ENCODE measurements around the gene MECP2.

Gene MECP2

DNA sequence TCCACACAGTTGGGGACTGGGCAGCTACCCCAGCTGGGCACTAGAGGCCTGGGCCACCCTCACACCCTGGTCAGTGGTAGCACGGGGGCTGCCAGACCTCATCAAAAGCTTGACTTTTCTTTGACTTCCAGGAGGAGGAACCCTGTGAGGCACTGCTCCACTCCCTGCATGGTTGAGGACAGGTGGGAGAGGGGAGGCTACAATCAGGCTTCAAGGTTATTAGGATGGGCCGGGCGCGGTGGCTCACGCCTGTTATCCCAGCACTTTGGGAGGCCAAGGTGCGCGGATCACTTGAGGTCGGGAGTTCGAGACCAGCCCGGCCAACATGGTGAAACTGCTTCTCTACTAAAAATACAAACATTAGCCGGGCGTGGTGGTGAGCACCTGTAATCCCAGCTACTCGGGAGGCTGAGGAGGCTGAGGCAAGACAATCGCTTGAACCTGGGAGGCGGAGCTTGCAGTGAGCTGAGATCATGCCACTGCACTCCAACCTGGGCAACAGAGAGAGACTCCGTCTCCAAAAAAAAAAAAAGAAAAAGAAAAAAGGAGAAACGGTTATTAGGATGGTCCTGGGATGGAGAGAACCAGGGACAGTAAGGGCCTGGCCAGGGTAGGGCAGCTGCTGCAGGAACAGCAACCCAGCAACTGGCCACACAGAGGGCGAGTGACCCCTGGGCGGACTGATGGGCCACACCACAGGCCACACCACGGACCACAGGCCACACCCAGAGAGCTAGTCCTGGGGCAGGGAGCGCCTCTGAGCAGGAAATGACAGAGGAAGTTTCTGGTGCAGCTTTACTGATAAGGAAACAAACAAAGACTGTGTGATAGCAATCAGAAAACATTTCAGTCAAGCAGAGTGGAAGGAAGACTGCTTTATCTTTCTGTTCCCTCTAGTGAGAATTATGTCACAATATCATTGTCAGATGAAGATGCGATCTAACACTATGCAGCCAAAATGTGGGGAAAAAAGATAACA is 26.0 kb upstream of the MECP2 start:
- Mint-ChIP-seq H3K9me3 (peaks cover 0 to 3% of the 10 kb centered on the region in 2 donors), H3K36me3 (no peaks in the 10 kb centered on the region), H3K27me3 (no peaks in the 10 kb centered on the region), H3K4me1 (peaks cover 5 to 15% of the 10 kb centered on the region in 2 donors), H3K27ac (no peak overlapping the region), H3K4me3 (peak overlapping the region in 1 of 2 donors; percentile 37)
- ATAC-seq (replicated peaks): peak; percentile 64 to 67
- DNase-seq: no peak

DNA sequence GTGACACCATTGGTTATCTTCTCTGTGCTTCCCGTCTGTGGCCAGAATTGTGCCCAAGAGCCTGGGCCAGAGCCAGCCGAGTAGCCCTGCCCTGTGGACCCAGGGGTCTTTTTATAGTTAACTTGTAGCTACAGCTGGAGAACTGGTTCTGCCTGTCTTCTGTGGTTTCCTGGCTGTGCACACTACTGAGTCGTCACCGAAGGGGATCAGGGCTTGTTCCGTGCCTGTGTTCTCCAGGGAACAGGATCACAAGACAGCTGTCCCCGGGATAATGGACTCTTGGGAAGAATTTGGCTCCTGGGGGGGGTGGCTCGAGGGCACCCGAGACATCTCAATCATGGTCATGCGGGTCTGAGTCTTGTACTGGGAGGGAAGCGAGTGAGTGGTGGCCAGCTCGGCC is 24.4 kb upstream of the MECP2 start:
- ATAC-seq (replicated peaks) (no peak), DNase-seq (no peak)
- H3K27me3 Mint-ChIP-seq: no peaks in the 10 kb centered on the region
- peaks cover 5 to 15% of the 10 kb centered on the region in 2 donors for H3K4me1 Mint-ChIP-seq
- H3K27ac Mint-ChIP-seq: no peak overlapping the region
- no peaks in the 10 kb centered on the region for H3K36me3 Mint-ChIP-seq
- no peak overlapping the region for H3K4me3 Mint-ChIP-seq
- peaks cover 0 to 3% of the 10 kb centered on the region in 2 donors for H3K9me3 Mint-ChIP-seq

DNA sequence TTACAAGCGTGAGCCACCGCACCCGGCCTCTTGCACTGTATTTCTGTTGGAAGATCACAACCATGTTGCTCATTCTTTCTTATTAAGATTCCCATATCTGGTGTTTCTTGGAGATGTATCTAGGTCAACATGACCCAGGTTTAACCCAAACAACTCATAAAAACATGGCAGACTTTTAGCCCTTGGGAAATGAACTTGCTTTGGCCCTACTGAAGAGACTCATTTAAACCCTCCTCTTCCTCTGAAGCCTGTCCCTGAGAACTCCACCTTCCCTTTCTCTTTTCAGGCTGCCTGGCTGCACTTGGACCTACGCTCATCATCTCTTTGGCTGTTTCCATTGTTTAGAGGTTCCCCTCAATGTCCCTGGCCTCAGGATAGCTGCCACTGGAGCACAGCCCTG is 23.7 kb upstream of the MECP2 start:
- no peak for DNase-seq
- H3K36me3 Mint-ChIP-seq: no peaks in the 10 kb centered on the region
- H3K27me3 Mint-ChIP-seq: no peaks in the 10 kb centered on the region
- ATAC-seq (replicated peaks): no peak
- H3K4me1 Mint-ChIP-seq: peaks cover 5 to 15% of the 10 kb centered on the region in 2 donors
- no peak overlapping the region for H3K27ac Mint-ChIP-seq
- no peak overlapping the region for H3K4me3 Mint-ChIP-seq
- H3K9me3 Mint-ChIP-seq: peaks cover 0 to 3% of the 10 kb centered on the region in 2 donors

DNA sequence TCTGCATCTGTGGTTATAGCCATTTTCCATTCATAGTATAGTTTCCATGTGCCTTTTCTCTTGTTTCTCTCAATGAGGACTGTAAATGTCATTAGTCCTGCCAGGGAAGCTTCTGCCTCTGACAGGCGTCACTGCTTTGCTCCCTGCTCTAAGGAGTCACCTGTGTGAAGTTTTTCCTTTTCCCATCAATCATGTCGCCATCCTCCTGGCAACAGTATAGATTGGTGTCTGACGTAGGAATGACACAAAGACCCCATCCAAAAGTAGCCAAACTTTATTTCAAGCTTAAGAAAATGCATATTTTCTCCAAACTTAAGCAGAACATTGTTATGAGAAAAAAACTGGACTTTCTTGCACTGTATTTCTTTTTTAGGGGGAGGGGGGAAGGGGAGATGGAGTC is 23.1 kb upstream of the MECP2 start:
- DNase-seq: no peak
- no peak for ATAC-seq (replicated peaks)
- peaks cover 5 to 15% of the 10 kb centered on the region in 2 donors for H3K4me1 Mint-ChIP-seq
- no peak overlapping the region for H3K4me3 Mint-ChIP-seq
- H3K27me3 Mint-ChIP-seq: no peaks in the 10 kb centered on the region
- no peak overlapping the region for H3K27ac Mint-ChIP-seq
- H3K36me3 Mint-ChIP-seq: no peaks in the 10 kb centered on the region
- peaks cover 0 to 3% of the 10 kb centered on the region in 2 donors for H3K9me3 Mint-ChIP-seq

DNA sequence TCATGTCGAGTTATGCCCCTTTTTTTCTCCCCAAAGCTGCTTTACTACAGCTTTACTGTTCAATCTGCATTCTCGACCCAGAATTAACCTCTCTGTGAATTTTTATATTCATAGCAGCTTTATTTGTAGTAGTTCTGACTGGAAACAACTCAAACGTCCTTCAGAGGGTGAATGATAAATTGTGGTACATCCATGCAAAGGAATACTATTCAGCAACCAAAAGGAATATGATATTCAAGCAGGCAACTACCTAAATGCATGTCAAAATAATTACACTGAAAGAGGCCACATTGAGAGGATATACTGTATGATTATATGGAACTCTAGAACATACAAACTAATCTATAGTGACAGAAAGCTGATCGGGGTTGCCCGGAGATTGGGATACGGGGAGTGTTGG is 20.0 kb upstream of the MECP2 start:
- peaks cover 0 to 3% of the 10 kb centered on the region in 2 donors for H3K9me3 Mint-ChIP-seq
- peaks cover 0 to 14% of the 10 kb centered on the region in 2 donors for H3K4me1 Mint-ChIP-seq
- no peak overlapping the region for H3K4me3 Mint-ChIP-seq
- no peaks in the 10 kb centered on the region for H3K36me3 Mint-ChIP-seq
- no peak overlapping the region for H3K27ac Mint-ChIP-seq
- DNase-seq (no peak), ATAC-seq (replicated peaks) (no peak)
- no peaks in the 10 kb centered on the region for H3K27me3 Mint-ChIP-seq

DNA sequence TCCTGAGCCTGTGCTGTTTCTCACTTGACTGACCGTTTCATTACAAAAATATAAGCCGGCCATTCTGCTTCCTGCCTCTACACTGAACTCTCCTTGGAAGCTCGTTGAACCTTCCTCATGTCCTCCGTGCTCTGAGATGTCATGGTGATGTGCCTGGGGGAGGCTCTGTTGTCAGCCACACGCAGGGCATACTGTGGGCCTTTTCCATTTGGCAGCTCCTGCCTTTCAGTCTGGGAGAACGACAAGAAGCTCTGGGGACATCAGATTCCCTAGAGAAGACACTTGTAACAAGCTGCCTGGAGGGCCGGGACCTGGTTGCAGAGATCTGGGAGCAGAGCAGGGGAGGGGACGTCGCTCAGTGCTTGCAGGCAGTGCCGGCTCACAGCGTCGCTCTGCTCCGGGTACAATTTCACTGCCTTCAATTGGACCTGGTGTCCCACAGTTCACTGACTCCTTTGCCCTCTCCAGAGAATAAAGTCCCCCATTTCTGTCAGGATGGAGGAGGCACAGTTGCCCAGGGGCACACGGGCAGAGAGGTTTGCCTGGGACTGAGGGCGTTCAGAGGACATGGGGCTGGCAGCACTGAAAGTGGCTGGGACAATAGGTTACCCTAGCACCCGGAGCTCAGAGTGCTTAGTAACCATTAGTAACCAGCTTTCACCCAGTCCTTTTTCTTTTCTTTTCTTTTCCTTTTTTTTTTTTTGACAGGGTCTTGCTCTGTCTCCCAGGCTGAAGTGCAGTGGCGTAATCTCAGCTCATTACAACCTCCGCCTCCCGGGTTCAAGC is 19.1 kb upstream of the MECP2 start:
- Mint-ChIP-seq H3K4me1 (peaks cover 0 to 9% of the 10 kb centered on the region in 2 donors), H3K4me3 (no peak overlapping the region), H3K27me3 (no peaks in the 10 kb centered on the region), H3K36me3 (no peaks in the 10 kb centered on the region), H3K9me3 (peaks cover 0 to 3% of the 10 kb centered on the region in 2 donors), H3K27ac (no peak overlapping the region)
- DNase-seq (no peak), ATAC-seq (replicated peaks) (no peak)

DNA sequence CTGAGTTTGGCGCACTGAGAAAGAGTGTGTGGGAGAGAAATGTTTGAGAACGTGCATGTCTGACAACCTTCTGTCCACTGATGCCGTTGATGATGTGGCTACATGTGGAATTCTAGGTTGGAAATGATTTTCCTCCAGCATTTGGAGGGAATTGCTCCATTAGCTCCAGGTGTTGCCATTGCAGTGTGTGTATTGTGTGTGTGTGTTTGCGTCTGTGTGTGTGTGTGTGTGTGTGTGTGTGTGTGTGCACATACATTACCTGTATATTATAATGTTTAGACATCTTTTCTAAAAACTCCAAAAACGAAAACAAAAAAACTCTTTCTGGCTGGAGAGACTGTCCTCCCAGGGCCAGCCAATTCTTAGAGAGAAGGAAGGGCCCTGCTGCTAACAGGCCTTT is 18.2 kb upstream of the MECP2 start:
- Mint-ChIP-seq H3K4me3 (no peak overlapping the region), H3K9me3 (no peaks in the 10 kb centered on the region), H3K4me1 (peaks cover 0 to 9% of the 10 kb centered on the region in 2 donors), H3K36me3 (no peaks in the 10 kb centered on the region), H3K27ac (no peak overlapping the region), H3K27me3 (no peaks in the 10 kb centered on the region)
- no peak for DNase-seq
- no peak for ATAC-seq (replicated peaks)

DNA sequence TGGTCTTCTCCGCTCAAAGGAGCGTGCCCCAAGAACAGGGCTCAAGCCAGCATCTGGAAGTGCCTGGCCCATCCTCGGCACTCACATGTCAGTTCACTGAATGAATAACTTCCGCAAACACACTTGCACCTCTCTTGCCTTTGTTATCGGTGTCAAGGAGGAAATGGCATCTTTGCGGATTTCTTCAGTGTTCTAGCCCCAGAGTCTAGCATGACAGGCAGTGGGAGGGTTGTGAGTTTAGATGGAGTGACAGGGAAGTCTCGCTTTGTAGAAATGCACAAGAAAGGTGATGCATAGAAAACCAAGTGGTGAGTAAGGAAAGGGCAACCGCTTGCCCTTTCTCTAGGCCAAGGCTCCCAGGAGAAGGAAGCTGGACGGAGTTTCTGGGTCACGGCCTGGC is 17.6 kb upstream of the MECP2 start:
- ATAC-seq (replicated peaks) (no peak), DNase-seq (no peak)
- peaks cover 0 to 9% of the 10 kb centered on the region in 2 donors for H3K4me1 Mint-ChIP-seq
- no peaks in the 10 kb centered on the region for H3K27me3 Mint-ChIP-seq
- no peaks in the 10 kb centered on the region for H3K9me3 Mint-ChIP-seq
- H3K36me3 Mint-ChIP-seq: no peaks in the 10 kb centered on the region
- no peak overlapping the region for H3K27ac Mint-ChIP-seq
- H3K4me3 Mint-ChIP-seq: no peak overlapping the region

DNA sequence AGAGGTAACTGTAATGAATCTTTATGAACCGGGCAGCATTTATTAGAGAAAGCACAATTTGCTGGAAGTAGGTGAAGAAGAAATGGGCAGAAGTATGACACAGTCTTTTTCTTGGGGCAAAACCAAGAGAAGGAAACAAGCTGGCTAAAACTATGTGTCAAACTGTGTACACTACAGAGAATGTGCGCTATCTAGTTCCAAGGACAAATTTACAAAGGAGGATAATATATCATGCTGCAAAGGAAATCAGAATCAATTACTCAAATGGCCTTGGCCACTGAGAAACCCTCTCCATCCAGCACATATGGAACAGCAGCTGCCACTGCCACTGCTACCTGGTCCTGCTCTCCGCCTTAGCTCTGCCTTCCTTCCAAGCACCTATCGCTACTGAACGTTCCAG is 17.1 kb upstream of the MECP2 start:
- Mint-ChIP-seq H3K4me1 (peaks cover 0 to 9% of the 10 kb centered on the region in 2 donors), H3K36me3 (no peaks in the 10 kb centered on the region), H3K27me3 (no peaks in the 10 kb centered on the region), H3K27ac (no peak overlapping the region), H3K4me3 (no peak overlapping the region), H3K9me3 (no peaks in the 10 kb centered on the region)
- ATAC-seq (replicated peaks) (no peak), DNase-seq (no peak)

DNA sequence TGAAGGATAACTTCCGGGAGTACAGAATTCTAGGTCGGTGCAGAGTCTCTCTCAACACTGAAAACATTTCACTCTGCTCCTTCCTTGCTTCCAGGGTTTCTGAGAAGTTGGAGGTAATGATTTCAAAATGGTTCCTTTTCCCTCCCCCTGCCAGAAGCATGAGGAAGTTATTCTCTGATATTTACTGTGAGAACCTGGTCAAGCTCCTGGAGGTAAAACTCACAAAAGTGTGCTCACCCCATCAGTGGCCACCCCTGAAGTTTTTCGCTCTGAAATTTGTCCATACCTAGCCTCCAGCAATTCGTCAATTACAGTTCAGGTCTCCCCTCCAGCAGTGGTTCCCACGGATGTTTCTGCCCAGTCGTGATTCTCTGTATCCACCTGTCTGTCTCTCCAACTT is 16.2 kb upstream of the MECP2 start:
- H3K36me3 Mint-ChIP-seq: no peaks in the 10 kb centered on the region
- H3K27ac Mint-ChIP-seq: no peak overlapping the region
- DNase-seq (no peak), ATAC-seq (replicated peaks) (no peak)
- no peaks in the 10 kb centered on the region for H3K27me3 Mint-ChIP-seq
- peaks cover 0 to 9% of the 10 kb centered on the region in 2 donors for H3K4me1 Mint-ChIP-seq
- H3K4me3 Mint-ChIP-seq: no peak overlapping the region
- H3K9me3 Mint-ChIP-seq: no peaks in the 10 kb centered on the region

DNA sequence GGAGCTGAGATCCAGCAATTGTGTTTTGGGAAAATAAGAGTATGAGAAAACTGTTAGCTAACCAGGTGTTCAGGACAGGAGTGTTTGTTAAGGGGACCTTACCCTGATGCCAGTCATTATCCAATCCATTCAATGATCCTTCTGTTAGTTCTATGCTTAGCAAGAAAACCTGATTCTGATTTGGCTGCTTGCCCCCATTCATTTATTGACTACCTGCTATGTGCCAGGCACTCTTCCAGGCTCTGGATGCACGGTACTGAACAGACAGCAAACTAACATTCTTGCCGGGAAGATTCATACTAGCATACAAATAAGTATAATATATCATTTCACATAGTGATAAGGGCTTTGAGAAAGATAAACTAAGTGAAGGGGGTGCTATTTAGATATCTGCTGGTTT is 1.0 kb upstream of the MECP2 start:
- no peak for ATAC-seq (replicated peaks)
- Mint-ChIP-seq H3K4me3 (peak overlapping the region; percentile 77 to 93), H3K36me3 (peaks cover 4 to 14% of the 10 kb centered on the region in 2 donors), H3K9me3 (no peaks in the 10 kb centered on the region), H3K4me1 (peaks cover 21 to 26% of the 10 kb centered on the region in 2 donors), H3K27ac (no peak overlapping the region), H3K27me3 (peaks cover 4 to 7% of the 10 kb centered on the region in 2 donors)
- DNase-seq: no peak

DNA sequence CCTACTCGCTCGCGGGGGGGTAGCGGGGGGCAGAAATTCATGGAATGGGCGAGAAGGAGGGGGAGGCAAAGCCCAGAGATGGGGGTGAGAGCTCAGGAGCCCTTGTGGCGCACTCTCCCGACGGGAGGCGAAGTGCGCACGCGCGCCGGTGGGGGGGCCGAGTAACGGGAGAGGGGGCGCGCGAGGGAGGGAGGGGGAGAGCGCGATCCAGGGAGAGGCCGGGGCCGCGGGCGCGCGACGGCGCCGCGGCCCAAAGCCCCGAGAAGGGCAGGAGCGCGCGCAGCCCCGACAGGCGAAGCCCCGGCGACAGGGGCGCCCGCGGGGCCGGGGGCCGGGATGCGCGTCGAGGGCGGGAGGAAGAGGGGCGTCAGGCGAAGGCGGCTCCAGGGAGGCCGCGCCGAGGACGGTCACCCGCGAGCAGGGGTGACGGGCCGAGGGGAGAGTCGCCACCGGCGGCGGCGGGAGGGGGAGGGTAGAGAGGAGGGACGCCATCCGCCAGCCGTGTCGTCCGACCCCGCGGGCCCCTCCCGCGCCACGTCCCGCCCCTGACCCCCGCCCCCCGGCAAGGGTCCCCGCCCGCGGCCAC is 421 bp downstream of the MECP2 start:
- Mint-ChIP-seq H3K27me3 (peaks cover 2 to 5% of the 10 kb centered on the region in 2 donors), H3K4me1 (peaks cover 21 to 37% of the 10 kb centered on the region in 2 donors), H3K9me3 (no peaks in the 10 kb centered on the region), H3K36me3 (peaks cover 4 to 14% of the 10 kb centered on the region in 2 donors), H3K4me3 (peak overlapping the region; percentile 93 to 95), H3K27ac (peak overlapping the region; percentile 98)
- peak; percentile 42 for DNase-seq
- ATAC-seq (replicated peaks): peak; percentile 45 to 48

DNA sequence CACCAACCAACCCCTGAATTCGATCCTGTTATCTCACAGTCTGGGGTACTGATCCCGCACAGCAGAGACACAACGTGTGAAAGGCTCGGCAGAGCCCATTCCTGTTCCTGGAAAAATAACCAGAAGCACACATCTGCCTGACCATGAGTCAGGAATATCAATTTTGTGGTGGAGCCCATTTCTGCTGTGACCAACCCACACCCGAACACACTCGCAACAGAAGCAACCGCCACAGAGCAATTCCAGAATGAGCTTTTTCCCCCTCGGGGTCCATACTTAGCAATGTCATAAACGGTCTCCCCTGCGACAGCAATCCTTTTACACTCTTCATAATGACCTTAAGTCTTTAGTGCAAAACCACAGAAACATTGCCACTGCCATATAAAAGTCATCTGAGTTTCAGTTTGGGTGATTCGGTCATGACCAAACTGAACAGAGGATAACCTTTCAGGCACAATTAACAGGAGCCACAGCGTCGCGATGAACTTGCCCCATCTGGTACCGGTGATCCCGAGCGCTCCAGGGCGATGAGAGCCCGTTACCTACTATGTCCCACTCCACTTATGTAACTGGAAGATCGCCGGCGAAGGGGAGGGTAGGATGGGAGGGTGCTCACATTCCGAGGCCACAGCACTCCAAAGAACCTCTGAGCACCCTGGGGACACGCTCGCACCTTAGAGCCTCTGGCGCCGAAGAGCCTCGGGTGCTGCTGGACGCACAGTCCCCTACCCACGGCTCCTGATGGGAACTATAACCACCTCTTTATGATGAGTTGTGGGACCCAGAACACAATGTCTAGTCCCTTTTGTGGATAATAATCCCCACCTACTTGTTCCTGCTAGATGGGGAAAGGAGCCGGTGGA is 1.1 kb downstream of the MECP2 start:
- Mint-ChIP-seq H3K36me3 (peaks cover 4 to 14% of the 10 kb centered on the region in 2 donors), H3K4me1 (peaks cover 21 to 42% of the 10 kb centered on the region in 2 donors), H3K27me3 (peaks cover 0 to 3% of the 10 kb centered on the region in 2 donors), H3K9me3 (no peaks in the 10 kb centered on the region), H3K27ac (peak overlapping the region; percentile 98), H3K4me3 (peak overlapping the region; percentile 93 to 95)
- peak; percentile 3 for DNase-seq
- ATAC-seq (replicated peaks): peak; percentile 41 to 44
